Jurkat, Clone E6-1 (cell line): ENCODE data around the gene ECI1.

Experiments used
- DNase-seq: peaks from one replicate; pipeline ENCODE4 v3.0.0-alpha.2; 2011; ENCODE audit warnings: low read depth, low spot score
- H3K4me3 ChIP-seq: 2 replicates; pipeline ENCODE4 v1.5.1; 2011; ENCODE audit warnings: mild to moderate bottlenecking, low read length, control low read depth, moderate library complexity

ECI1 gene

GRCh38 chr16:2237102-2237482 is 14.3 kb downstream of the ECI1 start:
- DNase-seq = no peak
- no peak overlapping the region for H3K4me3 ChIP-seq

- H3K4me3 ChIP-seq = no peak within 1 kb of the TSS
- no peak for DNase-seq
Measured at GRCh38 chr16:2236337-2237101, 14.9 kb downstream of the ECI1 start, which contains the start of gene DNASE1L2. Gene DNASE1L2 (plus strand): TSS chr16:2236444. CDS start chr16:2236817, 373 bp downstream.

- DNase-seq = no peak
Measured at GRCh38 chr16:2235695-2236336, 15.6 kb downstream of the ECI1 start.

GRCh38 chr16:2235234-2235651 is 16.1 kb downstream of the ECI1 start:
- no peak for DNase-seq
- H3K4me3 ChIP-seq = no peak overlapping the region

More at GRCh38 chr16:2235695-2236336, 15.6 kb downstream of the ECI1 start:
- H3K4me3 ChIP-seq = no peak overlapping the region

- no peak overlapping the region for H3K4me3 ChIP-seq
- no peak for DNase-seq
Measured at GRCh38 chr16:2234813-2235170, 16.6 kb downstream of the ECI1 start.

- H3K4me3 ChIP-seq = no peak overlapping the region
- no peak for DNase-seq
Measured at GRCh38 chr16:2233872-2234812, 17.2 kb downstream of the ECI1 start.

- no peak overlapping the region for H3K4me3 ChIP-seq
- no peak for DNase-seq
Measured at GRCh38 chr16:2233046-2233775, 18.2 kb downstream of the ECI1 start.

- no peak overlapping the region for H3K4me3 ChIP-seq
- no peak for DNase-seq
Measured at GRCh38 chr16:2232094-2232990, 19.0 kb downstream of the ECI1 start.

GRCh38 chr16:2231016-2231931 is 20.1 kb downstream of the ECI1 start:
- no peak overlapping the region for H3K4me3 ChIP-seq
- DNase-seq = no peak

- DNase-seq = no peak
- H3K4me3 ChIP-seq = no peak overlapping the region
Measured at GRCh38 chr16:2230376-2230775, 21.0 kb downstream of the ECI1 start.

- no peak overlapping the region for H3K4me3 ChIP-seq
- DNase-seq = no peak
Measured at GRCh38 chr16:2229632-2230250, 21.6 kb downstream of the ECI1 start.

- no peak for DNase-seq
- no peak overlapping the region for H3K4me3 ChIP-seq
Measured at GRCh38 chr16:2229091-2229490, 22.3 kb downstream of the ECI1 start.

- no peak overlapping the region for H3K4me3 ChIP-seq
- DNase-seq = no peak
Measured at GRCh38 chr16:2228161-2228824, 23.1 kb downstream of the ECI1 start.

- H3K4me3 ChIP-seq = no peak overlapping the region
- DNase-seq = no peak
Measured at GRCh38 chr16:2226918-2227317, 24.5 kb downstream of the ECI1 start.

GRCh38 chr16:2226245-2226793 is 25.1 kb downstream of the ECI1 start:
- H3K4me3 ChIP-seq = no peak overlapping the region
- no peak for DNase-seq

- H3K4me3 ChIP-seq = peak overlapping the region; percentile 89
Measured at GRCh38 chr16:2223942-2224486, 27.4 kb downstream of the ECI1 start.

More at GRCh38 chr16:2223942-2224486, 27.4 kb downstream of the ECI1 start:
- no peak for DNase-seq
